Measurements from ENCODE around the gene PPP1R9B. TPM values are rescaled to one million over a fixed set of nuclear protein-coding genes. Genes with fewer than 3 reads are reported as not detected.

PPP1R9B gene
- total RNA-seq, 2 experiments from 2014 or later = 84.3 to 86.1 TPM

DNA sequence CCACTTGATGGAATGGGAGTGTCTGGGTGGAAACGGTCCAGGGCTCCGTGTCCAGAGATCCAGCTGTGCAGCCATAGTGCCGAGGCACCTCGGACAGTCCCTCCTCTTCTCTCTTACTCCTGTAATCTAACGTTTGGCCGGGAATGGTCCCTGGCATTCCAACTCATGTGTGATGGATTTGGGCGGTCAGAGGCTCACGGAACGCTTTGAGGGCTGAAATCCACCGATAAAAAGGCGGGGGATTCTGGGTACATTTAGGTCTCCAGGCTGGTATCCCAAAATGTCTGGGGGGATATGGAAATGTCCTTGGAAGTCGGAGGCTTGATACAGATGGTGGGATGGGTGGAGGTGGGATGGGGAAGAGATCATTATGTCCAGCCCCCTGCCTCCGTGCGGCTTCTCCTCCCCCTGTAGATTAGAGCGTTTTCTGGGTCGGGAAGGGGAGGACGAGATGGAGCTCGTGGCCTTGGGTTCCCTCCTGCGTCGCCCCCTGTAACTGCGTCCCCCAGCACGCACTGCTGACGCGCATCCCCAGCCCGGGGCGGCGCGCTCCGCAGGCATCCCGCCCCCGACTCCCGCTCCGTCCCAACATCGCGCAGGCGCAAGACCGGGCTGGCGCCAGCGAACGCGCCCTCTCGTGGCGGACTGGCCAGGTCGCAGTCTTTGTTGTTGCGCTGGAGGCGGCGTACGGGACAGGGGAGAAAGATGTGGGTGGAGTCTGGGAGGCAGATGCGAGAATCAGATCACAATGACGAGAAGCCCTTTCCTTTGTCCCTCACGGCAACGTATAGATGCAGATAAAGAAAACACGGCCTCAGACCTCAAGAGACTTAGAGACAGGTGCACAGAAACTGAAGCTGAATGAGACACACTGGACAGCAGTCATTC is 10.8 kb upstream of the PPP1R9B start:
- ChIA-PET POLR2A (interaction anchor here (0.8 to 2.8 kb wide), 6 partner anchors 9 to 171 kb away, joined by 3 to 19 read pairs (median 3); no protein-coding TSS in a partner anchor), CTCF (interaction anchor here (0.6 to 2.8 kb wide), 29 partner anchors 9 to 236 kb away, joined by 3 to 82 read pairs (median 5); partner anchors contain the start of genes LRRC59, PDK2, PPP1R9B and SAMD14)
- peak overlapping the region; percentile 79 for H3K4me3 Mint-ChIP-seq
- intact Hi-C loops (cut with micrococcal nuclease) = loop anchor here (1.0 to 2.0 kb wide), 5 partner anchors 10 to 67 kb away; no protein-coding TSS in a partner anchor
- no peaks in the 10 kb centered on the region for H3K36me3 Mint-ChIP-seq
- no peaks in the 10 kb centered on the region for H3K9me3 Mint-ChIP-seq
- peaks cover 33% of the 10 kb centered on the region for H3K4me1 Mint-ChIP-seq (ENCODE audit: low read depth)
- peak; percentile 98 for DNase-seq
- peak overlapping the region; percentile 91 for H3K27ac Mint-ChIP-seq
- no peaks in the 10 kb centered on the region for H3K27me3 Mint-ChIP-seq

DNA sequence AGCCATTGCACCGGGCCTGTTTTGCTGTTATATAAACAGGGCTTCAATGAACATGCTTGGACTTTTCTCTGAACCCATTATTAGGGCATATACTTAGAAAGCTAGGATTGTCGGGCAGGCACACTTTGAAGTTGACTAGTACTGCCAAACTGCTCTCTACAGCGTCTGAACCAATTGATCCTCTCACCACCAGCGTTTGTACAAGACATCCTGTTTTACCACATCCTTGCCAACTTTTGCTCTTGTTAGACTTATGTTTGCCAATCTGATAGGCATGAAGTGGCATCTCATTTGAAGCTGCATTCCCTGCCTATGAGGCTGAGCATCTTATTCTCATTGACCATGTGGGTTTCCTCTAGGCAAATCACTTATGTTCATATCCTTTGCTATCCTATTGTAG is 7.4 kb upstream of the PPP1R9B start:
- intact Hi-C loops (cut with micrococcal nuclease) = no loop called here
- no peak for DNase-seq
- CTCF ChIA-PET = interaction anchor here (0.8 to 2.6 kb wide), 7 partner anchors 9 to 64 kb away, joined by 3 to 9 read pairs (median 5); no protein-coding TSS in a partner anchor
- Mint-ChIP-seq H3K36me3 (no peaks in the 10 kb centered on the region), H3K4me3 (no peak overlapping the region), H3K27me3 (no peaks in the 10 kb centered on the region), H3K4me1 (ENCODE audit: low read depth) (peaks cover 41% of the 10 kb centered on the region), H3K27ac (no peak overlapping the region), H3K9me3 (no peaks in the 10 kb centered on the region)
- POLR2A ChIA-PET = no interaction called here

DNA sequence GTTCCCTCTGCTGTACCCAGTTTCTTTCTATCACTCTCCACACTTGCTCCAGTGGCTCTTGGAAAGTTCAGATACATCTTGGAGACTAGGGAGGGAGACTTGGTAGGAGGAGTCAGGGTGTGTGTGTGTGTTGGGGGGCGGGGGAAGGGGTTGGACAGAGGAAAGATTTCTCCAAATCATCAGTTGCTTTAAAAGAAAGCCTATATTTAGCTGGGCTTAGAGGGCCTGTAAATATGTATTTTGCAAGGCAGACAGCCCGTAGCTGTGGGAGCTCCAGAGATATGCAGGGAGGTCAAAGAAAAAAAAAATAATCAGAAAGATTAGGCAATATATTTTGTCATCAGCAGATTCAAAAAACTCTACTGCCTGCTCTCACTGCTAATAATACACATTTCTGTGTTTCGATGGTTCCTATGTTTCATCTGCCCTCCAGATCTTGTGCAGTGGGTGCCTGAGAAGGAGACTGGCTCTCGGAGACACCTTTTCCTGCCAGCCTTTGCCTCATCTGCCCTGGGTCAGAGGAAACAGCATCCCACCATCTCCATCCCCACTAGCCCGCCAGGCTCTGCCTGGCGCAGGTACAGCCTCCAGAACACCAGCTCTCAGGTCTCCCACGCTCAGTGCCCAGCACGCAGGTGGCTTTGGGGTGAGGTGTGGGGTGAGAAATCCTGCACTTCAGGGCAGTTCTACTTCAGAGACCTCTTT is 4.8 kb upstream of the PPP1R9B start:
- Mint-ChIP-seq H3K27me3 (no peaks in the 10 kb centered on the region), H3K4me1 (ENCODE audit: low read depth) (peaks cover 32% of the 10 kb centered on the region), H3K4me3 (no peak overlapping the region), H3K27ac (peak overlapping the region; percentile 45), H3K9me3 (no peaks in the 10 kb centered on the region), H3K36me3 (peaks cover 2% of the 10 kb centered on the region)
- intact Hi-C loops (cut with micrococcal nuclease) = no loop called here
- POLR2A ChIA-PET = no interaction called here
- no peak for DNase-seq
- CTCF ChIA-PET = interaction anchor here (1.1 to 5.1 kb wide), 5 partner anchors 8 to 61 kb away, joined by 3 to 29 read pairs (median 5); partner anchors contain the start of gene PDK2

DNA sequence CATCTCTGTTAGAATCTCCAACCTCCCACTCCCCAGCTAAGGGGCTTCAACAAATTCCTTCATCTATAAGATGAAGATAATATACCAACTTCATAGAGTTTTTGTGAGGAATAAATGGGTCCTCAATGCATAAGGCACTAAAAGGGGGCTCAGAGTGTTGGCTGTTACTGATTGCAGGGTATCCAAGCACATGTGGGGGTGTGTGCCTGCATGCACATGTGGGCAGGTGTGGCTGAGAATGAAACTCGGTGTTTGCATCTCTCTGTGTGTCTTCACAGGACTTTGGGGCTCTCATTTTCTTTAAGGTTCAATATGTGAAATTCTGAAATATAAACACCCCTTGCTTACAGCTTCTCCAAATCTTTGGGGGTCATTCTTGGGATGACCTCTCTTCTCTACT is 4.1 kb upstream of the PPP1R9B start:
- peak overlapping the region; percentile 45 for H3K27ac Mint-ChIP-seq
- H3K4me1 Mint-ChIP-seq (ENCODE audit: low read depth) = peaks cover 32% of the 10 kb centered on the region
- H3K36me3 Mint-ChIP-seq = peaks cover 2% of the 10 kb centered on the region
- no peaks in the 10 kb centered on the region for H3K27me3 Mint-ChIP-seq
- intact Hi-C loops (cut with micrococcal nuclease) = no loop called here
- no peak overlapping the region for H3K4me3 Mint-ChIP-seq
- POLR2A ChIA-PET = no interaction called here
- CTCF ChIA-PET = interaction anchor here (1.1 to 5.1 kb wide), 5 partner anchors 9 to 60 kb away, joined by 3 to 29 read pairs (median 5); partner anchors contain the start of gene PDK2
- H3K9me3 Mint-ChIP-seq = no peaks in the 10 kb centered on the region
- DNase-seq = no peak

DNA sequence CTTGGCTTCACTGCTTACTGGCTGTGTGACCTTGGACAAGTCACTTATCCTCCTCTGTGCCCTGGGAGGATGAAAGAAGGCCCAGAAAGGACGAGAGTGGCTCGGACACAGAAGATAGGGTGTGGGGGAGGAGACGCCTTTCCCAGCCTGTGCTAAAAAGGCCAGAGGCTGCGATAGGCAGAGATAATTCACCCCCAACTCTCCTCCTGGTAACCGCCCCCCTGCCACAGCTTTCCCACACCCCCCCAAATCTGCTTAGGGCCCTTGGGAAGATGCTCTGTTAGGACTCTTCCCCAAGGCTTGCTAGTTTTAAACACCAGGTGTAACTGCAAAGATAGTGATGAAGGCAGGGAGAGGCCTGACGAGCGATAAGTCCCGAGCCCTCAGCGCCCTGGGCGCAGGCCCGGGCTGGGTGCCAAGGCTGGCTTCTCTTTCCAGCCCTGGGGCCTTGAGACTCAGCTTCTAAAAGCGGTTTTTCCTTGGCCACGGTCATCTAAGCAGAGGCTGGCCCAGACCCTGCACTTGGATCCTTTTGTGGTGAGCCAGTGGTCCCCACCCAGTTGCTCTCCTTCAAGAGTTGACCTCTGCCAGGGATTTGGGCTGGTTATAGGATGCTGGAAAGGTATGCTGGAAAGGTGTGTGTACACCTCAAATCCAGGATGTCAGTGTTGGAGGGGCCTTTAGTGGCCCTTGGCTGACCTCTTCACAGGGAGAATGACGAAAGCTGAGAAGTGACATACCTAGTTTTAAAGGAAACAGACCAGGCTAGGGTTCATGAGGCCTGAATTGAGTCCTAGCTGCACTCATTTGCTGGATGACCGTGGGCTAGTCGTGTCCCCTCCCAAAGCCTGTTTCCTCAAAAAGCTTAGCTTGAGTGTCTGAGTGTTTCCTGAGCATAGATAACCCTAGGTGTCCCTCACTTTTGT is 3.4 kb upstream of the PPP1R9B start:
- ChIA-PET CTCF (interaction anchor here (1.1 to 5.1 kb wide), 4 partner anchors 10 to 36 kb away, joined by 3 to 29 read pairs (median 4); no protein-coding TSS in a partner anchor), POLR2A (no interaction called here)
- no peaks in the 10 kb centered on the region for H3K27me3 Mint-ChIP-seq
- no peak overlapping the region for H3K4me3 Mint-ChIP-seq
- intact Hi-C loops (cut with micrococcal nuclease) = no loop called here
- peaks cover 2% of the 10 kb centered on the region for H3K36me3 Mint-ChIP-seq
- peak overlapping the region; percentile 45 for H3K27ac Mint-ChIP-seq
- no peaks in the 10 kb centered on the region for H3K9me3 Mint-ChIP-seq
- H3K4me1 Mint-ChIP-seq (ENCODE audit: low read depth) = peaks cover 32% of the 10 kb centered on the region
- DNase-seq = no peak

DNA sequence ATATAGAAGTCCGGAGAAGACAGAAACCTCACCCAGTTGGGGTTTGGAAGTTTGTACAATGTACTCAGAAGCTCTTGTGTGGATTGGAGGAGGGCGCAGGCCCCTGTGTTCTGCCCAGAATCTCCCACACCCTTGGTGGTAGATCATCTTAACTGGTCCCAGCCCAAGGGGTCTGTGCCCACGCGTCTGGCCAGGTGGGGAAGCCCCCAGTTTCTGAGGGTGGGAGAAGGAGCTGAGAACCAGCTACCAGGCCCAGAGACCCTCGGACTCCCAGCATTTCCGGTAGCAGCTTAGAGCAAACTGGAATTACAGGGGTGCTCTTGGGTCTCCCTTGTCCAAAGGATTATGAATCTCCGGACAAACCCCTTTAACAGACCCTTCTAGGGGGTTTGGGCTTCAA is 2.3 kb upstream of the PPP1R9B start:
- Mint-ChIP-seq H3K4me3 (peak overlapping the region; percentile 87), H3K9me3 (no peaks in the 10 kb centered on the region), H3K27me3 (no peaks in the 10 kb centered on the region), H3K36me3 (peaks cover 9% of the 10 kb centered on the region), H3K27ac (peak overlapping the region; percentile 97), H3K4me1 (ENCODE audit: low read depth) (peaks cover 26% of the 10 kb centered on the region)
- intact Hi-C loops (cut with micrococcal nuclease) = no loop called here
- POLR2A ChIA-PET = interaction anchor here (0.6 to 2.1 kb wide), 4 partner anchors 9 to 21 kb away, joined by 3 to 19 read pairs (median 5); no protein-coding TSS in a partner anchor
- CTCF ChIA-PET = interaction anchor here (0.6 to 6.2 kb wide), 12 partner anchors 9 to 334 kb away, joined by 3 to 82 read pairs (median 6); partner anchors contain the start of gene PDK2
- no peak for DNase-seq

DNA sequence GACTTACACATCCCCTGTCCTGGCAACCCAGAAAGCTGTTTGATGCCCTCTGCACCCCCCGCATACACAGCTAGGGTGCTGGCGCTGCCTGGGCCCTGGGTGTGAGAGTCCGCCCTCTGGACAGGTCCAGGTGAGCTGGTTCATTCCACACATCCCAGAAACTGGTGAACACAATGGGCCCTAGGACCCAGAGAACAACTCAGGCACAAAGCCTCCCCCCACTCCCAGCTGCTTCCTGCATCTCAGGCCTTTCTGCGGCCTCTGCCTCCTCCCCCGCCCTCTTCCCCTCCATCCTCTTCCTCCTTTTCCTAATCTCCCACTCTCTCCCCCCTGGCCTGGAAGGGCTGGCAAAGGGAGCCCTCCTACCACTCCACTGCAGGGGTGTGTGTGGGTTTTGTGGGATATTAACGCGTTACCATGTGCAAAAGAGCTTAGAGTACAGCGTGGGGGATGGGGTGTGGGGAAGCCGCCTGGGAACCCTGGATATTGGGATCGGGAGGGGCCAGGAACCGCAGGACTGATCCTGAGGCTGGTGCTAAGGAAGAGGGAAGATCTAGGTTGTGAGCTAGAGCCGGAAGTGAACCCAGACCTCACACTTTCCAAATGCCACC is 1.6 kb upstream of the PPP1R9B start:
- ChIA-PET CTCF (interaction anchor here (0.6 to 6.2 kb wide), 13 partner anchors 9 to 335 kb away, joined by 3 to 82 read pairs (median 6); partner anchors contain the start of gene PDK2), POLR2A (interaction anchor here (0.6 to 2.1 kb wide), 4 partner anchors 9 to 21 kb away, joined by 3 to 19 read pairs (median 5); no protein-coding TSS in a partner anchor)
- intact Hi-C loops (cut with micrococcal nuclease) = loop anchor here (1.0 to 2.0 kb wide), 3 partner anchors 9 to 21 kb away; partner anchors contain the start of gene SAMD14
- H3K4me3 Mint-ChIP-seq = peak overlapping the region; percentile 87
- H3K9me3 Mint-ChIP-seq = no peaks in the 10 kb centered on the region
- peaks cover 15% of the 10 kb centered on the region for H3K36me3 Mint-ChIP-seq
- H3K4me1 Mint-ChIP-seq (ENCODE audit: low read depth) = peaks cover 31% of the 10 kb centered on the region
- peak; percentile 72 for DNase-seq
- no peaks in the 10 kb centered on the region for H3K27me3 Mint-ChIP-seq
- H3K27ac Mint-ChIP-seq = peak overlapping the region; percentile 97

DNA sequence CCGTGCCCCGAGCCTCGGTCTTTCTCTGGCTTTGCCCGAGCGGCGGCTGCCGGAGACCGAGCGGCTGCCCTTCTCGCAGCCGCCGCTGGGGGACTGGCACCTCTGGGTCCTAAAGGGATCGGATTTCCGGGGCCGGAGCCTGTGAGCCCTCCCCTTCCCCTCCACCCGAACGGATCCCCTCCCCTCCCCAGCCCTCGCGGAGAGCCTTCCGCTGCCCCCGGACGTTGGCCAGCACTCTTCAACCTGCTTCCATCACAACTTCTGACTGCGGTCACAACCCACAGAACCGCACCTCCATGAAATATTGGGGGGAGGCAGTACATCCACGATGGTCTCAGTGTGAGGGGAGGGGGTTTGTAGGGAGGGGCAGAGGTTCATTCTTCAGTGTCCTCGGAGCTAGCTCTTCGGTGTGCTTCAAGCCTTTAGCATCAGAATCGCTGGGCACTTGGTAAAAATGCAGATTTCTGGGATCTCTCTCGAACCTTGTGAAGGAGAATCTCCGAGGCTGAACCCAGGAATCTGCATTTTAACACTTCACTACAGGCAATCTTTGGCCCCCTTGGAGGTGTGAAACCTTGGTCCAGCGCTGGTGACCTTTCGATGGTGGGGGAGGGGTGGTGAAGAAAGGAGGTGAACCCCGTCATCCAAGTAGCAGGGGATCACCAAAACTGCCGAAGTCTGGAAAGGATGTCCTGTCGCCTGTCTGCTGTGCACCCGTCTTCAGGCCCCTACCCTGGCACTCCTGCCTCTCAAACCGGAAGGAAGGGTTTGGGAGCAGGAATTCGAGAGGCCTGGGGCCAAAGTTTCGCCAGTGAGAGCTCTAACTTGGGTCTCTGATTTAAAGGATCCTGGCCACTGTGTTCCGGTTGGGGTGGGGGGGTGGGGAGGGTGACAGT is 812 bp upstream of the PPP1R9B start:
- no peaks in the 10 kb centered on the region for H3K27me3 Mint-ChIP-seq
- POLR2A ChIA-PET = interaction anchor here (1.4 to 2.1 kb wide), 4 partner anchors 10 to 20 kb away, joined by 4 to 19 read pairs (median 8); no protein-coding TSS in a partner anchor

DNA sequence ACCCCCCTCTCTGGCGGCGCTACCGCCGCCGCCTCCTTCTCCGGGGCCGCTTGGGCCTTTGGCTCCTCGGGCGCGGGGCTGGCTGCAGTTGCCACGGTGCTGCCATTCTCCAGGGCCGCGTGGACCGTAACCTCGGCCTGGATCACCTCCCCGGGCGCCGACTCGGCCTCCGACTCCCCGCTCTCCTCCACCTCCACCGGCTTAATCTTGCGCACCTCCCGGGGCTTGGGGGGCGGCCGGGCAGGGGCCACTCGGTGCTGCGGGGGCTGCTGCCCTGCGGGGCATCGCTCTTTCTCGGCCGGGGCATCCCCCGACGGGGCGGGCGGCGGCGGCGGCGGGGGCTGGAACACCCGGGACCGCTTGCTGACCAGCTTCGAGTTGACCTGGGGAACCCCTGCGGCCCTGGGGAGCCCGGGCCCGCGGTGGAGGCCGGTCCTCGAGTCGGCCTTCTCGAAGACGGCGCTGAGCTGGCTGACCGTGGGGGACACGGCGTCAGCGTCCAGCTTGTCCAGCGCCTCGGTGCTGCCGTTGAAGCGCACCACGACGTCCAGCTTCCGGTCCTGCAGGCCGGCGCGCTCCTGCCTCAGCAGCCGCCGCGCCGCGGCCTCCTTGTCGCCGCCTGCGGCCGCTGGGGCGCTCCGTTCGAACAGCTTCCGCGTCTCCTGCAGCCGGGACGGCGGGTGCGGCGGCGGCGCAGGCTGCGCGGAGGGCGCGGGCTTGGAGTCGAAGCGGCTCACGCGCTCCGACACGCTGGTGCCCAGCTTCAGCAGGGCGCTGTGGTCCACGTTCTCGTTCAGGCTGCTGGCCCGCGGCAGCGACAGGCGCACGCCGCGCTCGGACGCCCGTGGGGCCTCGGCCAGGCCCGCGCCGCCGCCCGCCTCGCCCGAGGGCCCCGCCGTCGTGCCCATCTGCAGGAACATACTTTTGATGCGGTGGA is 792 bp downstream of the PPP1R9B start:
- H3K36me3 Mint-ChIP-seq = peaks cover 28% of the 10 kb centered on the region
- CTCF ChIA-PET = interaction anchor here (1.0 to 6.2 kb wide), 7 partner anchors 8 to 94 kb away, joined by 3 to 82 read pairs (median 5); partner anchors contain the start of genes ITGA3 and PDK2

More for the DNA sequence above, 812 bp upstream of the PPP1R9B start:
- H3K27ac Mint-ChIP-seq = peak overlapping the region; percentile 97
- peaks cover 38% of the 10 kb centered on the region for H3K4me1 Mint-ChIP-seq (ENCODE audit: low read depth)
- H3K9me3 Mint-ChIP-seq = no peaks in the 10 kb centered on the region
- DNase-seq = peak; percentile 94
- intact Hi-C loops (cut with micrococcal nuclease) = loop anchor here (1.0 to 2.0 kb wide), 3 partner anchors 10 to 20 kb away; partner anchors contain the start of gene SAMD14
- H3K36me3 Mint-ChIP-seq = peaks cover 21% of the 10 kb centered on the region
- peak overlapping the region; percentile 87 for H3K4me3 Mint-ChIP-seq
- CTCF ChIA-PET = interaction anchor here (0.7 to 6.2 kb wide), 14 partner anchors 10 to 430 kb away, joined by 3 to 82 read pairs (median 6); partner anchors contain the start of genes ITGA3 and PDK2

More for the DNA sequence above, 792 bp downstream of the PPP1R9B start:
- H3K27ac Mint-ChIP-seq = peak overlapping the region; percentile 93
- no peaks in the 10 kb centered on the region for H3K27me3 Mint-ChIP-seq
- intact Hi-C loops (cut with micrococcal nuclease) = loop anchor here (2.0 to 5.0 kb wide), 2 partner anchors 19 to 92 kb away; partner anchors contain the start of genes ITGA3 and SAMD14
- H3K4me1 Mint-ChIP-seq (ENCODE audit: low read depth) = peaks cover 44% of the 10 kb centered on the region
- DNase-seq = peak; percentile 67
- POLR2A ChIA-PET = interaction anchor here (1.3 to 1.7 kb wide), 2 partner anchors 10 to 11 kb away, joined by 4 to 9 read pairs; no protein-coding TSS in a partner anchor
- H3K9me3 Mint-ChIP-seq = no peaks in the 10 kb centered on the region
- peak overlapping the region; percentile 91 for H3K4me3 Mint-ChIP-seq
